T-helper 2 cell treated with Interferon-gamma antibody and Interleukin-4, amounts not matched to agents 100 ng/mL and 5 ng/mL, for 36 hours (primary cell): Measurements from ENCODE around the gene DEFB132. TPM values are rescaled to one million over a fixed set of nuclear protein-coding genes. Genes with fewer than 3 reads are reported as not detected.

Experiments
- intact Hi-C: fragments of 100-400 bp; cut with micrococcal nuclease; formaldehyde crosslinking; loops from one replicate; pipeline ENCODE4 v1.15.1; 2023
- total RNA-seq: library from RNA; stranded (reverse); gene quantifications from 2 replicates; pipeline ENCODE4 v1.2.3, GENCODE V29; 2022

Gene DEFB132
- total RNA-seq, 1 donor from 2014 or later, result not detected

GRCh38 chr20:263701-264100, 6.2 kb downstream of the DEFB132 start:
- intact Hi-C loops, result no loop called here

- intact Hi-C loops, result loop anchor here (1.0 kb wide), 2 partner anchors 58 to 63 kb away; no protein-coding TSS in a partner anchor
Measured at GRCh38 chr20:266596-267562, 9.4 kb downstream of the DEFB132 start.

GRCh38 chr20:270517-270916, 13.0 kb downstream of the DEFB132 start:
- intact Hi-C loops, result no loop called here

DNA sequence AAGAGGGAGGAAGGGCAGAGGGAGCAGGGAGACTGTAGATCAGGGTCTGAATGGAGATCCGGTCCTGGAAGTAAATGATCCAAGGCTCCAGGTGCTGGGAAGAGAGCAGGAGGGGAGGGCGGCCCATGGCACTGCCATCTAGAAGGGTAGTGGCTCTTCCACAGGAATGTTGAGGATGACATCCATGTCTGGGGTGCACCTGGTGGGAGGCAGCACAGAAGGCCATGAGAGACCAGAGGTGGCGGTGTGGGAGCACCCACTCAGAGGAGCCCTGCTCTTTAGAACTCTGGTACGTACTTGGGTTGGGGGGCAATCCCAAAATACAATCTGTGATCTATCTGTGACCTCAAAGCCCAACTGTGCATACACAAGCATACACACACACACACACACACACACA, 13.5 kb downstream of the DEFB132 start:
- intact Hi-C loops, result no loop called here

DNA sequence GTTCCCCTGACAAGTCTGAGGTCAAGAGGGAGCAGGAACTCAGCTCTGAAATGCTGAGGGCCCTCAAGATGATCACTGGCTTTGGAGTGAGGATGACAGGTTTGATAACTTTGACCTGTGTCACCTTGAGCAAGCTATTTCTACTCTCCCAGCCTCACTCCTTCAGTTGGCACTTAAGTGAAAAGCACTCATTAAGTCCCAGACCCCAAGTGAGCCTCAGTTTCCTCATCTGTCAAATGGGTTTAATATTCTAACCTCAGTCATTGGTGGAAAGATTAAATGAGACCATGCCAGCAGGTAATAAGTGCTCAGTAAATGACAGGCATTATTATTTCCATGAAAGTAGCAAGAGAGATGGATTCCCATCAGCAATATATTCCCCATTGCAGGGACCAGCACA, 14.0 kb downstream of the DEFB132 start:
- intact Hi-C loops, result no loop called here

DNA sequence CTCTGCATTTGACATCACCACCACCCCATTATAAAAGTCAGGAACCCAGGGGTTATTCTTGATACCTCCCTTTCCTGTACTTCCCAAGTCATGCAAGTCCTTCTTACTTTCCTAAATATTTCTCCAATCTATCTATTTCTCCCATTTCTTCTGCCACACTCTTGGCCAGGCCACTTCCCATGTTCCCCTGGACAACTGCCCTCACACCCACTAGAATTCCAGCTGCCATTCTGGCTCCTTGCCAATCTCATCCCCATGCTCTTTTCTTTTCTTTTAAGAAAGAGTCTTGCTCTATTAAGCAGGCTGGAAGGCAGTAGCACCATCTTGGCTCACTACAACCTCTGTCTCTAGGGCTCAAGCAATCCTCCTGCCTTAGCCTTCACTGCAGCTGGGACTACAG, 15.2 kb downstream of the DEFB132 start:
- intact Hi-C loops, result no loop called here

- intact Hi-C loops, result no loop called here
Measured at GRCh38 chr20:273884-274283, 16.4 kb downstream of the DEFB132 start.

DNA sequence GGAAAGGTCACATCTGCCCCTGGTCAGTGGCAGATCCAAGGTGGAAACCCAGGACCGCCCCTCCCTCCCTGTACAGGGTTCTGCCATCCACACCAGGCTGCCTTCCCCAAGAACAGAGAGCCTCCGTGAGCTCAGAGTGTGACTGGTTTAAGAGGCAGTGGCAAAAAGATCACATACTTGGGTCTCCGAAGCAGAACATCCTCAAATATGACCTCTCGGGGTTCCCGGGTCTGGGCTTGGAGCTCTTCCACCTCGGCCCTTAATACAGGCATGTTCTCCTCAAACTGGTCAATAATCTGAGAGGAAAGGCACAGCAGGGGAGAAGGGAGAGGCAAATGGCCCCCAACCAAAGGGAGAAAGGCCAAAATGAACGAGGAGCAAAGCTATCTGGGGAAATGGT, 18.3 kb downstream of the DEFB132 start:
- intact Hi-C loops, result no loop called here

GRCh38 chr20:276620-277495, 19.3 kb downstream of the DEFB132 start:
- intact Hi-C loops, result no loop called here

- intact Hi-C loops, result no loop called here
Measured at GRCh38 chr20:277496-277781, 19.9 kb downstream of the DEFB132 start.

DNA sequence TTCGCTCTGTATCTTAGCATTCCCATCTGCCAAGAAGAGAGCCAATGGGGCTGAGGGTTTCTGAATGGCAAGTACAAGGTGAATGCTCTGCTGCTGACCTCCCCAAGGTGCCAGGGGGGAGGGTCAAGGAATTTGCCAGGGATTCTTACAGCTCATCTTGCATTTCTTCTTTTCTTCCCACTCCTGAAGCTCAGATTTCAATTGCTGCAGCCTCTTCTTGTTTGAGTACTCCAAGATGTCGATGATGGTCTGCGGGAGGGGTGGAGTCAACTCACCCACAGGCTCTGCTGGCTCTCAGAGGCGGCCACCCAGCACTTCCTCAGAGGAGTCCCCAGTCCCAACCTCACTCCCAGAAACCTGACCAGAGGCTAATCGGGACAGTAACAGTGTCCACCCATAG, 20.7 kb downstream of the DEFB132 start:
- intact Hi-C loops, result no loop called here

DNA sequence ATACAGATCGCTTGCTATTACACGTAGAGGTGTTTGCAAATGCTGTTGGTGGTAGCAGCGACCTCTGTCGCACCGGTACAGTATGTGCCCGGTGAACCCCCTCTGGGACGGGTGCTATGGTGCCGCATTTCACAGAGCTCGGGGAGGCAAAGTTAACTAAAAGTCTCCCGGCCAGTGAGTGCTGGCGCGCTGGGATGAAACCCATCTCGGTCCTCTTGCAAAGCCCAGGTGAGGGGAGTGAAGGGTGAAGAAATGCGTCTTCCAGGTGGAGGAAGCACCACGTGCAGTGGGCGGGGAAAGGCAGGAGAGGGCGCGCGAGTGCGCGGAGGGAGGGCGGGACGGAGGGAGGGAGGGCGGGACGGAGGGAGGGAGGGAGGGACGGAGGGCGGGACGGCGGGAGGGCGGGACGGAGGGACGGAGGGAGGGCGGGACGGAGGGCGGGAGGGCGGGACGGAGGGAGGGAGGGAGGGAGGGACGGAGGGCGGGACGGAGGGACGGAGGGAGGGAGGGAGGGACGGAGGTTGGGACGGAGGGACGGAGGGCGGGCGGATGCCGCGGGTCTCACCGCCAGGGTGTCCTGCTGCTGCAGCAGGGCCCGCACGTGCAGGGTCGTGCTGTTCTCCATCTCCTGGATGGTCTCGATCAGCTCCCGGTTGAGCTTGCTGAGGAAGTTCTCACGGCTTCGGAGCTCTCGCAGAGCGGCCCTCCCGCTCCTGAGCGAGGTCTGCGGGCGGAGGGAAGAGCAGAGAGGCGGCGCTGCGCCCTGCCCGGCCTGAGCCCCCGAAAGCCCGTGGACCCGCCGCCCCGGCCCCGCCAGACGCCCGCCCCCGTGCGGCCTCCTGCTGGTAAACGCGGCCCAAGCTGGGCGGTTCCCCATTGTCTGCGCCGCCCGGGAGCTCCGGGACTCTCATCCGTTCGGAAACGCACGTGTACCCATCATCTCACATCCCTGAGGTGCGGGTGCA, 21.4 kb downstream of the DEFB132 start:
- intact Hi-C loops, result no loop called here

- intact Hi-C loops, result no loop called here
Measured at GRCh38 chr20:284172-284571, 26.6 kb downstream of the DEFB132 start.

DNA sequence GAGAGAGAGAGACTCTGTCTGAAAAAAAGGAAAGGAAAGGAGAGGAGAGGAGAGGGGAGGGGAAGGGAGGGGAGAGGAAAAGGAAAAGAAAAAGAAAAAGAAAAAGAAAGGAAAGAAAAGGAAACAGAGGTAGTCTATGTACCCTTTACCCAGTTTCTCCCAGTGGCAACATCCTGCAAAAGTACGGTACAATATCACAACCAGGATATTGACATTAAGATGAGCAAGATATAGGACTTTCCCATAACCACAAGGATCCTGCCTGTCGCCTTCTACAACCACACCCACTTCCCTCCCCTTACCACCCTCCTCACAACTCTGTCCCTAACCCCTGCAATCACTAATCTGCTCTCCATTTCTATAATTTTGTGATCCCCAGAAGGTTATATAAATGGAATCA, 29.0 kb downstream of the DEFB132 start:
- intact Hi-C loops, result no loop called here

GRCh38 chr20:288956-289692, 31.6 kb downstream of the DEFB132 start:
- intact Hi-C loops, result no loop called here

- intact Hi-C loops, result loop anchor here (1.0 kb wide), 3 partner anchors 9 to 36 kb away; partner anchors contain the start of gene SOX12
Measured at GRCh38 chr20:289693-290083, 32.2 kb downstream of the DEFB132 start.

- intact Hi-C loops, result loop anchor here (1.0 kb wide), 3 partner anchors 8 to 35 kb away; partner anchors contain the start of gene SOX12
Measured at GRCh38 chr20:290084-290831, 32.7 kb downstream of the DEFB132 start, which contains the start of gene C20orf96. C20orf96 (minus strand) TSS chr20:290750; CDS start chr20:290610, 140 bp downstream.

- intact Hi-C loops, result no loop called here
Measured at GRCh38 chr20:294602-295001, 37.1 kb downstream of the DEFB132 start.

- intact Hi-C loops, result loop anchor here (2.0 kb wide), 1 partner anchor 247 kb away; the partner anchor contains the start of gene CSNK2A1
Measured at GRCh38 chr20:295804-296203, 38.3 kb downstream of the DEFB132 start.
